Lower lobe of right lung (tissue), 2 donors: Measurements from ENCODE around the gene FITM2. TPM values are rescaled to one million over a fixed set of nuclear protein-coding genes. Genes with fewer than 3 reads are reported as not detected.
"Not testable (repeated sequence)": the region's sequence is repeated elsewhere in the genome, so short reads cannot be mapped to it uniquely, and the experiment has no call there.

Experiments used
- ATAC-seq, 2 donors: fragments of 200-7000 bp; cut with Tn5 transposase; one replicate each; pipeline ENCODE4 v1.9.1; 2020 to 2022; ENCODE audit warnings: mild to moderate bottlenecking in 2 of 2, moderate library complexity in 2 of 2
- DNase-seq: peaks from one replicate; pipeline ENCODE4 v3.0.0-alpha.2; 2020
- H3K27ac ChIP-seq: fragments of 200-600 bp; one replicate; pipeline ENCODE4 v1.8.0; 2022
- H3K27me3 ChIP-seq: fragments of 200-600 bp; one replicate; pipeline ENCODE4 v1.8.0; 2022; ENCODE audit warnings: low read depth
- H3K36me3 ChIP-seq: fragments of 200-600 bp; one replicate; pipeline ENCODE4 v1.8.0; 2022; ENCODE audit warnings: mild to moderate bottlenecking
- H3K4me1 ChIP-seq: fragments of 200-600 bp; one replicate; pipeline ENCODE4 v1.8.0; 2022
- H3K4me3 ChIP-seq: fragments of 200-600 bp; one replicate; pipeline ENCODE4 v1.8.0; 2022; ENCODE audit warnings: mild to moderate bottlenecking
- H3K9me3 ChIP-seq: fragments of 200-600 bp; one replicate; pipeline ENCODE4 v1.8.0; 2022
- CTCF ChIP-seq: fragments of 200-600 bp; IDR thresholded peaks from one replicate; pipeline ENCODE4 v1.8.0; 2022; ENCODE audit warnings: antibody characterized with exemption, mild to moderate bottlenecking
- intact Hi-C: fragments of 100-400 bp; cut with DNase I; formaldehyde crosslinking; loops from one replicate; pipeline ENCODE4 v1.11.0; 2022
- total RNA-seq: library from RNA; stranded (reverse); fragmentation: NEBNext Ultra II Directional; extraction: Animal tissue kit (Norgen Biotek cat#: 25700); gene quantifications from one replicate; pipeline ENCODE4 v1.2.1, GENCODE V29; 2021
- donor health status: DM: no; HTN: yes; CAD: no; lungs with severe emphysema.

FITM2 gene
- total RNA-seq, 1 donor from 2014 or later, result 9.3 TPM

- Histone ChIP-seq H3K36me3 (no peaks in the 10 kb centered on the region), H3K4me3 (no peak overlapping the region), H3K27me3 (no peaks in the 10 kb centered on the region), H3K9me3 (no peaks in the 10 kb centered on the region), H3K4me1 (no peaks in the 10 kb centered on the region), H3K27ac (no peak overlapping the region)
- intact Hi-C loops, result no loop called here
- no peak for TF ChIP-seq CTCF
- DNase-seq (no peak), ATAC-seq (no peak)
Measured at GRCh38 chr20:44348168-44348659, 37.2 kb upstream of the FITM2 start.

GRCh38 chr20:44345941-44346340 lies 34.9 kb upstream of the FITM2 start:
- intact Hi-C loops, H3K4me3 ChIP-seq, ATAC-seq, H3K27ac ChIP-seq, H3K27me3 ChIP-seq, H3K36me3 ChIP-seq, H3K9me3 ChIP-seq, DNase-seq, H3K4me1 ChIP-seq: not testable (repeated sequence)

- no peaks in the 10 kb centered on the region for H3K4me1 ChIP-seq
- no peak for DNase-seq
- intact Hi-C loops, result no loop called here
- H3K27ac ChIP-seq, result no peak overlapping the region
- no peak overlapping the region for H3K4me3 ChIP-seq
- H3K27me3 ChIP-seq, result peaks cover 3% of the 10 kb centered on the region
- ATAC-seq, result no peak
- no peaks in the 10 kb centered on the region for H3K9me3 ChIP-seq
- no peak for TF ChIP-seq CTCF
- H3K36me3 ChIP-seq, result no peaks in the 10 kb centered on the region
Measured at GRCh38 chr20:44345147-44345546, 34.1 kb upstream of the FITM2 start.

- H3K4me1 ChIP-seq, result no peaks in the 10 kb centered on the region
- H3K27me3 ChIP-seq, result peaks cover 3% of the 10 kb centered on the region
- TF ChIP-seq CTCF, result no peak
- DNase-seq, result no peak
- H3K27ac ChIP-seq, result no peak overlapping the region
- ATAC-seq, result no peak
- no peaks in the 10 kb centered on the region for H3K9me3 ChIP-seq
- intact Hi-C loops, result no loop called here
- H3K4me3 ChIP-seq, result no peak overlapping the region
- no peaks in the 10 kb centered on the region for H3K36me3 ChIP-seq
Measured at GRCh38 chr20:44344723-44345122, 33.7 kb upstream of the FITM2 start.

- H3K4me3 ChIP-seq, result no peak overlapping the region
- H3K27ac ChIP-seq, result no peak overlapping the region
- TF ChIP-seq CTCF, result no peak
- H3K36me3 ChIP-seq, result no peaks in the 10 kb centered on the region
- peaks cover 3% of the 10 kb centered on the region for H3K27me3 ChIP-seq
- no peak for DNase-seq
- no peaks in the 10 kb centered on the region for H3K4me1 ChIP-seq
- H3K9me3 ChIP-seq, result no peaks in the 10 kb centered on the region
- intact Hi-C loops, result no loop called here
- no peak for ATAC-seq
Measured at GRCh38 chr20:44343162-44343675, 32.2 kb upstream of the FITM2 start.

GRCh38 chr20:44342248-44342647 lies 31.2 kb upstream of the FITM2 start:
- Histone ChIP-seq H3K27ac (no peak overlapping the region), H3K36me3 (no peaks in the 10 kb centered on the region), H3K4me1 (no peaks in the 10 kb centered on the region), H3K4me3 (no peak overlapping the region), H3K9me3 (no peaks in the 10 kb centered on the region), H3K27me3 (peaks cover 12% of the 10 kb centered on the region)
- no peak for ATAC-seq
- TF ChIP-seq CTCF, result no peak
- no peak for DNase-seq
- intact Hi-C loops, result no loop called here
